GM21360 (cell line): Measurements from ENCODE around the gene PTPRM.
"Not testable (repeated sequence)": the region's sequence is repeated elsewhere in the genome, so short reads cannot be mapped to it uniquely, and the experiment has no call there.

ENCODE experiments used
- ATAC-seq: cut with Tn5 transposase; IDR thresholded peaks from one replicate; pipeline ENCODE4 v1.9.1; 2021; ENCODE audit warnings: mild to moderate bottlenecking, moderate library complexity; ENCODE audit not compliant: unreplicated experiment

PTPRM gene

DNA sequence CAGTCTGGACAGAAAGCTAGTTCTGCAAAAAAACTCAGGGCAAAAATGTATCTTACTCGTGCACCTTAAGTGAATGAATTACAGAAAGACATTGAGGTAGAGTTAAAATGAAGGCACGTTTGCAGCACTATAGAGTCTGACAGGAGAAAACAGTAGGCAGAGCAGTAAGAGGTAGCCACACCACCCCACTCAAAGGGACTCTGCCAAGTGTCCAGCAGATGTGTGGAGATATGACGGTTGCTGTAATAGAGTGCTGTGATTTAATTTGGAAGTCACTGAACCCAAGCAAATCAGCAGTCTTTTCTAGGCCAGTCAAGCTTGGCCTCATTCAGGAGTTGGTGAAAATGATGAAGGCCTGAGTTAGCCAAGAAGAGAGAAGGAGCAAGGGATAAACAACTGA is 464.4 kb downstream of the PTPRM start:
- no peak for ATAC-seq

DNA sequence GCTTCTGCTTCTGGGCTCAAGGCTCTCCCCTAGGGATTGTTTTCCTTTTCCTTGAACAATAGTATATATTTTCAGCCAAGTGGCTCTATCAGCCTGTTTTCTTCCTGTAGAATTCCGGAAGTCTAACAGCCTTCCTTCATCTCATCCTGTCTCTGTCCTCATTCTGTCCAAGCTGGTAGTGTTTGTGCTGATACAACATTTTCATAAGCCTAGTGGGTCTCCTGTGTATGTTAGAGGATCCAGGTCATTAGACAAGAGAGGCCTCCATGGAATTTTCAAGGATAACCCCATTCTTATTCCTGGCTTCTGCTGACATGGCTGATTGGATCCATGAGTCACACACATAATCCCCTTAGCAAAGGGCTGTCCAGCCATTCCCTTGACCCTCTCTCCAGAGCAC is 467.6 kb downstream of the PTPRM start:
- ATAC-seq = no peak

DNA sequence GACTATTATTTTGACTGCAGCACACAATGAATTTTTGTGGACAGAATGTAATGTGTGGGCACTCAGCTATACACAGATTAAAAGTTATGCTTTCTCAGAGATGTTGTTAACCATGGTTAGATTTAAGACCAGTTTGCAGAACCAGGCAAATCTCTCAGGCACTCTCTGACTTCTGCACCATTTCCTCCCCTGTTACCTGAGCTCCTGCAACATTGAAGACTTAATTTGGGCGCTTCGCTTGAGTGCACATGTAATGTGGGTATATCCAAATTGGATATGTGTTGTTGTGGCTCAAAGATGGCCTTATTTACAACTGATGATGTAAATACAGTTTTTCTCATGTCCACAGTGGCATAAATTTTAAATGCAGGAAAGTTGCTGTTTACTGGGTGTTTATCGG is 469.4 kb downstream of the PTPRM start:
- ATAC-seq = no peak

DNA sequence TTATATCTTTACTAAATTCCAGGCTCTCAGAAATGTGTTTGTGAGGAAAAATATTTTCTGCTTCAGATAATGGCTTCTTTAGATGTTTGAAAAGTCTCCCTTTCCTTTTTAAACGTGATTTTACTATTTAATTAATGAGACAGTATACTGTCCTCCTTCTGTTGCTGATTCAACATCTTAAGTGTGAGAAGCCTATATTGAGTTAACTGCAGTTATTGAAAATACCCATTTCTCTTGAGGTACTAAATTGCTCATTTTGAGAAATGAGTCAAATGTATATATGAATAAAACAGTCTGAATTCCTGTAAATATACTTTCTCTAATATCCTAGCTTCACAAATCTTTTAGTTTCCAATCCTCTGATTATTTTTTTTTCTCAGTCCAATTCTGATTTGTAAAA is 470.2 kb downstream of the PTPRM start:
- no peak for ATAC-seq

DNA sequence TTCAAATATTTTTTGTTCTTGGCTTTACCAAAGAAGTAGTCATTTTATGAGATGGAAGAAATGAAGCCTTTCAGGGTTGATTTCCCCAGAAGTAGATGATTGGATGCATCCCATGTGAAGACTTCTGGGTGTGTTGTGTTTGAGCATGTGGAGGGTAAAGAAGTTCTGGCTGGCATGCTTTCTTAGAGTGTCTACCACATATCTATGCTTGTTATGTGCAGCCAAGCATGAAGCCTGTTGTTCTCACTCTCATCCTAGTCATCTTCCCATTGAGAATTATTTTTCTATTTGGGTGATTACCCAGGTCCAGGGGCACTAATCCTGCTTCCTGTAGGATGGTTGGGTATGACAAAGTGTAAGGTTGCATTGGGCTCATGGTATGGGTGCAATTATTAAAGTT is 472.9 kb downstream of the PTPRM start:
- ATAC-seq = no peak

DNA sequence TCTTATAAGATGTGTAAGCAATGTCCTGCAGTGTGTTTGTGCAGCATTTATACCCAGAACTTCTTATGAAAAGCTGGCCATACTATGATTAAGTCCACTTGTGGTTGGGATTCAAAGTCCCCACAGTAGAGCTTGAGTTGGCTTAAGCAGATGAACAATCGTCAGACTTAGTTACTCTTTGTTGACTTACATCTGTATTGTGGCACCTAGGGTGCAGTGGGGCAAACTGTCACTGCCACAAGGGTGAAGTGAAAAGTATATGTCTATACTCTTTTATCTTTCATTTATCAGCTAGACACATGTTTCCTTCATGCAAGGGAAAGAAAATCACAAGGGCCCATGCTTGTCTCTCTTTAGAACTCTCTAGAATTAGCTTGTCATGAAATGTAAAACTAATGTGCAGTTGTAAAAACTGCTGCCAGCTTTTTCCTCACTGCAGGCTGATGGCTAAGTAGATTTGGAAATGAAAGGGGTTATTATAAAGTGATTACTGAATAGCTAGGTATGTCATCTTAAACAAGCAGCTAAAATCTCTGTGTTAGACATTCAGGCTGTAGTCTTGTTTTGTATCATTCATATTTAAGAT is 474.5 kb downstream of the PTPRM start:
- no peak for ATAC-seq

DNA sequence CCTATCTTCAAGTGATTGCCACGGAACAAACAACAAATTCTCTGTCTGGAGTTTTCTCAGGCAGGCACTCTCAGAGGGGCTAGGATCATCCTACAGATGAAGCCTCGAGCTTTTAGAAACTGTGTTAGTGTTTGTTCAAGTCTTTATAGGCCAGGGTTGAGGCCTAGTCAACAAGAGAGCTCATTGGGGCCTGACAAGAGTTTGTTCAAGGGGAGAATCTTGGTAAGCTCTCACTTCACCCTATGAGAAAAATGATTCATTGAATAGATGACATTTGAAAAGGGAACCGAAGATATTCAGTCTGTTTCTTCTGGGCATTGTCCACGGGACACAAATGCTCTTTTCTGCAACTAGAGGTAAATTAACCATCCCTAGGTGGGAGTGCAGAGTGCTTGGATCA is 476.9 kb downstream of the PTPRM start:
- no peak for ATAC-seq

DNA sequence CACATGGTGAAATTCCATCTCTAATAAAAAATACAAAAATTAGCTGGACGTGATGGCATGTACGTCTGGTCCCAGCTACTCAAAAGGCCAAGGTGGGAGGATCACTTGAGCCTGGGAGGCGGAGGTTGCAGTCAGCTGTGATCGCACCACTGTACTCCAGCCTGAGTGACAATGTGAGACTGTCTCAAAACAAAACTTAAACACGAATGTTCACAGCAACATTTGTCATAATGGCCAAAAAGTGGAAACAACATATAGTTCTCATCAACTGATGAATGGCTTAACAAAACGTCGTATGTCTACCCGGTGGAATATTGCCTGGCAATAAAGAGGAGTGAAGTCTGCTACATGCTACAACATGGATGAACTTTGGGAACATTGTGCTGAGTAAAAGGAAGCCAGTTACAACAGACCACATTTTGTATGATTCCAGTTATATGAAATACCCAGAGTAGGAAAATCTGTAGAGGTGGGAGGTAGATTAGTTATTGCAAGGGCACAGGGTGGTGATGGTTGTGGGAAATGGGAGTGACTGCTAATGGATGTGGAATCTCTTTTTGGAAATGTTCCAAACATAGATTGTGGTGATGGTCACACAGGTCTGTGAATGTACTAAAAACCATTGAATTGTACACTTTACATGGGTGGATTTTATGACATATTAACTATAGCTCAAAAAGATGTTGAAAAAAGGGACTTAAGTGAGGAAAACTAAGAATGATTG is 478.2 kb downstream of the PTPRM start:
- no peak for ATAC-seq

DNA sequence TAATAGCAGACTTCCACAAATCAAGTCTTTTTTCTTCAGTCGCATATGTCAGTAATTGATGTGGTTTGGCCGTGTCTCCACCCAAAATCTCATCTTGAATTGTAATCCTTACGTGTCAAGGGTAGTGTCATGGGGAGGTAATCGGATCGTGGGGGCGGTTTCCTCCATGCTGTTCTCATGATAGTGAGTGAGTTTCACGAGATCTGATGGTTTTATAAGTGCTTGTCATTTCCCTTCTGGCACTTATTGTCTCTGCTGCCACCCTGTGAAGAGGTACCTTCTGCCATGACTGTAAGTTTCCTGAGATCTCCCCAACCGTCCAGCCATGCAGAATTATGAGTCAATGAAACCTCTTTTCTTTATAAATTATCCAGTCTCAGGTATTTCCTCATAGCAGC is 478.8 kb downstream of the PTPRM start:
- no peak for ATAC-seq

DNA sequence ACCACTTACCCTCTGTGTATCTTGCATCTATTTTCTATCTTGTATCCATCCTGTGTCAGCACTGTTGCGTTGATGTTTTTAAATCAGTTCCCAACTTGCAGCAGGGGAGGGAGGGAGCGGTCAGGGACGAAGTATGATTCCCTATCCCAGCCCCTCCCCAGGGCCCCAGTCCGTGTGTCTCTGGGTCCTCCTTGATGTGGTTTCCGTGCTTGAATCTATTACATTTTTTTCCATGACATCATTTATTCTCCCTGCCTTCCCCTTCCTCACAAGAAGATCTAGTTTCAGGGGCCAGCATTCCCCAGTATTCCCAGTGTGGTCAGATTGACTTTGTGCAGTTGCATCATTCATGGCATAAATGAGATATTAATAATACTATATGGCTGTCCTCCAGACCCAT is 479.3 kb downstream of the PTPRM start:
- no peak for ATAC-seq

DNA sequence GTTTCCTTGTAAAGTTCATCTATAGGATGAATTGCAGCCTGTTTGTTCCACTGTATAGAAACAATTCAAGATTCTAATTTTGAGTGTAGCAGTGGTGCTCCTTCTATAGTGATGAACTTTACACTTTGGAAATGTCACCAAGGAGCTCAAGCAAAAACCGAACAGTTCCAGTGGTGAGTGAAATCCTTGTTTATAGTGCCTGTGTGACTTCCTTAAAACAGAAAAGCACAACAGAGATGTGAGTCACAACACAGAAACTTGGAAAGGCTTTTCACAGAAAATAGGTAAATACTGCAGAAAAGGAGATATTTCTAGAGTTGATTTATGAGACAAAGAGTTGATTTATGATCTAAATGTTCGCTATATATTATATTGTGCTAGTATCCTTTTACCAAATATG is 482.0 kb downstream of the PTPRM start:
- no peak for ATAC-seq

DNA sequence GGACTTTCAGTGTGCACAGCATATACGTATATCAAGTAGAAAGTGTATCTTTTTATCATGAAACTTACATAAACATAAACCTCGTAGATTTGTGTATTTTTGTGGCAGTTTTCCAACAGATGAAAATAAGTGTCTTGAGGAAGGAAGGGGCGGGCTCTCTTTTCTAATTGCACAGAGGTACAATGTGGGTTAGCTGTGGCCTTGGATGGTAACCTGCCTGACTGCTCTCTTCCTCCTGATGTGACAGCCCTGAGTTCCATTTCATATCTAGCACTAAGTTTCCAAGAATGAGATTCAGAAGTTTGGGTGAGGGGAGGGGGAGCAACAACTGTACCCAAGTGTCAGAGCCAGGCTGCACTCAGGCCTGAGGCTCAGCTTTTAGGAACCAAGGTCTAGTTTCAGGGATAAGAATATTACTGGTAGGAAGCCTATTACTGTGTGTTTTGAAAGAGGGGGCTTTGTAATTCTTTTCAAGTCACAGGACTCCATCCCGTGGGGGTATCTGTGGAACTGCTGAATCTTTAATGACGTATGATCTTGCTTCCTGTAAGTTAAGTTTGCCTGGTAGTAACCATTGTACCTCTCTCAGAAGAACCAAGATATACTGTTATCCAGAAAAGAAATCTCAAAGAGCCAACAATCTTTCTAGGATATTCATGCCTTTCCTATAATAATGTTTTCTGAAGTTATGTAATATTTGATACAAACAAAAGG is 483.7 kb downstream of the PTPRM start:
- ATAC-seq = no peak

DNA sequence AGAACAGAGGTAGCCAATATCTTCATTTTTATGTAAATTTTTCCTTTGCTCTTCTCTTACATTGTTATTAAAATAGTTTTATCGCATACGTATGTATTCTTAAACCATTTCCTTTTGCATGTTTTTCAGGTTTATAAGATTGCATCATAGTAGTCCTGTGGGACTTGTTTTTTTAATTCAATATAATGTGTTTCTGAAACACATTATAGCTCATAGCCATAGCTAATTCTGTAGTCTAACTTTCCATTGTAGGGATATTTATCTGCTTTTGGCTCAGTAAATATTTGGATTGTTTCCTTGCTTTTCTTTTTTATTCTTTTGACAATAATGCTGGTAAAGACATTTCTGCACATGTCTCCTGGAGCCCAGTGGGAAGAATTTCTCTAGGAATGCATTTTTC is 484.3 kb downstream of the PTPRM start:
- ATAC-seq = no peak

DNA sequence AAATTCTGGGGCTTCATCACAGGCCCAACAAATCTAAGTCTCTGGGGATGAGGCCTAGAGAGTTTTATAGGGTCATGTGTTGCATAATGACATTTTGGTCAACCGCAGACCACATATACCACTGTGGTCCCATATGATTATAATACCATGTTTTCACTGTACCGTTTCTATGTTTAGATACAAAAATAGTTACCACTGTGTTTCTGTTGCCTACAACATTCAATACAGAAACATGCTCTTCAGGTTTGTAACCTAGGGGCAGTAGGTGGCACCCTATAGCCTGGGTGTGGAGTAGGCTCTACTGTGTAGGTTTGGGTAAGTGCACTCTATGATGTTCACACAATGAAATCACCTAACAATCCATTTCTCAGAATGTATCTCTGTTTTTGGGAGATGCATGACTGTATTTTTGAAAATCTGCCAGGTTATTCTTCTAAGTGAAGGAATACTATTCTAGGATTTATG is 485.2 kb downstream of the PTPRM start:
- no peak for ATAC-seq

DNA sequence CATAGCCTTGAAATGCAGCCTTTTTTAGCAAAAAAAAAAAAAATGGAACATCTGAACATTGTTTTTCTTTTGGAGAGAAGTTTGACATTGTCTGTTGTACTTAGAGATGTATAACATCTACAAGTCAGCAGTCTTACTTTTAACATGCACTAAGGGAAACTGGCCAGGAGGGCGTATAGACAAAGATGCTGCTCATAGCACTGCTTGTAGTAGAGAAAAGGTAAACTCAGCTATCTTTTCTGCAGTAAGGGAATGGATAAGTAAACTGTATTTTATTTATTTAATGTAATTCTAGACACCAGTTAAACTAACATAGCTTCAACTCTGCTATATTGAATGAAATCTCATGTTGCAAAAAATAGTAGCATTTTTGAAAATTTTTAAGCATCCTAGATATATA is 489.6 kb downstream of the PTPRM start:
- ATAC-seq = no peak

DNA sequence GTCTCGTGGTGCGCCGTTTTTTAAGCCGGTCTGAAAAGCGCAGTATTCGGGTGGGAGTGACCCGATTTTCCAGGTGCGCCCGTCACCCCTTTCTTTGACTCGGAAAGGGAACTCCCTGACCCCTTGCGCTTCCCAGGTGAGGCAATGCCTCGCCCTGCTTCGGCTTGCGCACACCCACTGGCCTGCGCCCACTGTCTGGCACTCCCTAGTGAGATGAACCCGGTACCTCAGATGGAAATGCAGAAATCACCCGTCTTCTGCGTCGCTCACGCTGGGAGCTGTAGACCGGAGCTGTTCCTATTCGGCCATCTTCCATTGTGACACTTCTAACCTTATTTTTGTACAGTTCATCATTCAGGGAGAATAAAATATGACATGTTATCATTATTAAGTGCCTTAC is 496.0 kb downstream of the PTPRM start:
- not testable (repeated sequence) for ATAC-seq

DNA sequence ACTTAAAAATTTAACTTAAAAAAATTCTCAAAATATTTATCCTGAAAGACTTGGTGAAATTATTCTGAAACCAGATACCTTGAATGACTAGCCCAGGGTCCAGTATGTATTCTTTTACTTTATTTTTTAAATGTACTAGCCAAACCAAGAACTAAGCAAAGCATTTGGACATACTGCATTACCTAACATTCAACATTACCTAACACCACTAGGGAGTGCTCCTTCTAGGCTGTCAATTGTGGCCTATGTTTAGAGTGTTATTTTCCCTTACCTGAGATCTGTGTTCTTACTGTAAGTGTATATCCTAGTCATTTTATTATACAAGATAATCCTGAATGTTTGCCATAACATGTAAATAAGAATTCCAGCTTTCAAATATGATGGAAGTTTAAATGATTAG is 496.6 kb downstream of the PTPRM start:
- no peak for ATAC-seq

DNA sequence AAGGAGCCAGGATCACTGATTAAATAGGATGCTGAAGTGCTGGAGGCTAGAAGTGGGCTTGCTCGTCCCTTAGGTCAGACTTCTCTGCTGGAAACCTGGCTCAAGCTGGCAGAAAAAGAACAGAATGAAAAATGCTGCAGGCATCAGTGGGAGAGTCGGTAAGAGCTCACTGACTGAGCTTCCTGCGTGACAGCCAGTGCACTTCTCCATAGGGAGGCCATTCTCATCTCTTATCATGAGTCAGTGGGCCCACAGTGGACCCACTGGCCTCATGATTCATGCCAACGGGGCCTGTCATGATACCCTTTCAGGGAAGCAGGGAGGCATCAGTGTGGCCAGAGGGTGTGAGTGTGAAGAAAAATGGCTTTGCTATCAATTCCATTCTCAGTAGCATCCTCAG is 498.2 kb downstream of the PTPRM start:
- ATAC-seq = no peak

DNA sequence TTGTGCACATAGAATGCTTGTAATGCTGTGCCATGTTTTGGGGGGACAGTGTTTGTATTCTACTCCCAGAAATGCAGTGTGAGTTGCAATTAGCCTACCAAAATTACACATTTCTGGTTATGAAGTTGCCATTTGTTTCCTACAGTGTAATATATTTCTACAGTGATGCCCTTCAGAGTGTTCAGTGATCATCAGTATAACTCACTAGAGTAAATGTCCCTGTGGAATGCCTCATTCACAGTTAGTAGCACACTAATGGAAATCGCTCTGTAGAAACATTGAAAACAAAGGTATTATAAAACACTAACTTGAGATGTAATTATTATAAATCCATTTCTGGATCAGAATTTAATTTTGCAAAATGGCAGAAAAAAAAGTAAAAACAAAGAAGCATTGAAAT is 498.7 kb downstream of the PTPRM start:
- ATAC-seq = no peak

DNA sequence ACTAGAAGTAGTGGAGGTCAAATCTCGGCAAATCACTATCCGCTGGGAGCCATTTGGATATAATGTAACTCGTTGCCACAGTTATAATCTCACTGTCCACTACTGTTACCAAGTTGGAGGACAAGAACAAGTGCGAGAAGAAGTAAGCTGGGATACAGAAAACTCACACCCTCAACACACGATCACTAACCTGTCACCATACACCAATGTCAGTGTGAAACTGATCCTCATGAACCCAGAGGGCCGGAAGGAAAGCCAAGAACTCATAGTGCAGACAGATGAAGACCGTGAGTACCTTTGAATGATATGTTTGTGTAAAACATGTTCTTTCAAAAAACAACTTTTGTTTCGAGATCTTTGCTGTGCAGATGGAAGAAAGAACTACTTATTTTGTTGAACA is 502.6 kb downstream of the PTPRM start:
- no peak for ATAC-seq

DNA sequence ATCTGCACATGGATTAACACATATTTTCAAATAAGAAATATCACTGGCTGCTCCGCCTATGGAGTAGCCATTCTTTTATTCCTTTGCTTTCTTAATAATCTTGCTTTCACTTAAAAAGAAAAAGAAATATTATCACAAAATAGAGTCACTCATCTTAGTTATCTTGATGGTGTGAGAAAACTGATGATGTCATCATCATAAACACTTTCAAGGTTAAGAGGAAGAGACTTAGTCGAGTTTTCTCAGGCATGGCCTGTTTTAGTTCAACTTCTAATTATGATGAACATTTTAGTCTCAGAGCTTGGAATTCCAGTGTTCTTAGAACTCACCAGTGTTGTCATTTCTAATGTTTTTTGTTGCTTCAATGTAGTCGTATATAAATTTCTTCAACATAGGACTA is 506.1 kb downstream of the PTPRM start:
- no peak for ATAC-seq

DNA sequence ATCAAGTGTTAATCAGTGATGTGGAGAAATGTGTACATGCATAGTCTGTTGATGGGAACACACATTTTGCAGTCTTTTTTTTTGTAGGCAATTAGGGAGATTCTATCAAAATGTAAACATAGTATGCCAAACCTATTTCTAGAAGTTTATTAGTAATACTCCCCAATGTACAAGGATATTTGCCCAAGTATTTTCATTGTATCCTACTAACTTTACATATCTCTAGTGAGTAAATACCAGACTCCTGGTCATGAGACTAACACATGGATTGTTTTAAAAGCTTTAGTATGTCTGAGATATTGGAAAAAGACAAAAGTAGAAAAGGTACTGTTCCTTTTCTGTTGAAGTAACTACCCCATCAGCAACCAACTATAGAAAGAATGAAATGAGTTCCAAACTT is 513.0 kb downstream of the PTPRM start:
- ATAC-seq = no peak
